D341Med (cell line): ENCODE measurements around the gene GPR153.

Experiments used
- DNase-seq: peaks from one replicate; pipeline ENCODE4 v3.0.0; 2012; ENCODE audit warnings: low spot score

GPR153 gene

GRCh38 chr1:6199298-6200187 is 61.4 kb downstream of the GPR153 start, which contains the start of gene RPL22:
TSS of gene RPL22 (minus strand) at chr1:6199595. CDS start at chr1:6199573, 22 bp downstream.
- DNase-seq, result peak; percentile 91

- no peak for DNase-seq
Measured at GRCh38 chr1:6198646-6199297, 62.1 kb downstream of the GPR153 start.

GRCh38 chr1:6197746-6198427 is 63.0 kb downstream of the GPR153 start:
- DNase-seq, result no peak
